ENCODE measurements around the gene FARS2.
A peak's percentile ranks its signal among the peaks of the same experiment; 100 is the strongest.

The FARS2 gene

DNA sequence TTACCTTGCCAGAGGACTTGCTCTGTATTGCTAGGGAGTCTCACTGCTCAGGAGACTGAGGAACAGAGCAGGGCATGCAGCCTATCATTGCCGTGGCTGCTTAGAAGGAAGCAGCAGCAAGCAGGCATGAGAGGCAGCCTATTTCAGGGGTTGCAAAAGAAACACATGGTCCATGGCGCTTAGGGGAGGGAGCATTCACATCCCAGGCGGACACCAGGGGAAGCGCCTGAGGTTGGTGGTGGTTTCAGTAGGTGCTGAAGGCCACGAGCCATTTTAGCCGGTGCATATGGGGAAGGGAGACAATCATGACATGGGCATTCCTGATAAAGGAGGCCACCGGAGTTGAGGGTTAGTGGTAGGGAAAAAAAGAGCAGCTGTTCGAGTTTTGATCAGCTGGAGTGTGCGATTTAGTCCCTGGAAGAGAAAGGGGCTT is 20.9 kb downstream of the FARS2 start:
- no peak for DNase-seq (ENCODE audit: low read depth)
- TF ChIP-seq, protein P1, sequence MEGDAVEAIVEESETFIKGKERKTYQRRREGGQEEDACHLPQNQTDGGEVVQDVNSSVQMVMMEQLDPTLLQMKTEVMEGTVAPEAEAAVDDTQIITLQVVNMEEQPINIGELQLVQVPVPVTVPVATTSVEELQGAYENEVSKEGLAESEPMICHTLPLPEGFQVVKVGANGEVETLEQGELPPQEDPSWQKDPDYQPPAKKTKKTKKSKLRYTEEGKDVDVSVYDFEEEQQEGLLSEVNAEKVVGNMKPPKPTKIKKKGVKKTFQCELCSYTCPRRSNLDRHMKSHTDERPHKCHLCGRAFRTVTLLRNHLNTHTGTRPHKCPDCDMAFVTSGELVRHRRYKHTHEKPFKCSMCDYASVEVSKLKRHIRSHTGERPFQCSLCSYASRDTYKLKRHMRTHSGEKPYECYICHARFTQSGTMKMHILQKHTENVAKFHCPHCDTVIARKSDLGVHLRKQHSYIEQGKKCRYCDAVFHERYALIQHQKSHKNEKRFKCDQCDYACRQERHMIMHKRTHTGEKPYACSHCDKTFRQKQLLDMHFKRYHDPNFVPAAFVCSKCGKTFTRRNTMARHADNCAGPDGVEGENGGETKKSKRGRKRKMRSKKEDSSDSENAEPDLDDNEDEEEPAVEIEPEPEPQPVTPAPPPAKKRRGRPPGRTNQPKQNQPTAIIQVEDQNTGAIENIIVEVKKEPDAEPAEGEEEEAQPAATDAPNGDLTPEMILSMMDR (IDR thresholded peaks at IDR 0.05; ENCODE audit: low read length, missing control alignments) = no peak
- H3K4me3 ChIP-seq (replicated peaks; ENCODE audit: low read depth, low read length) = no peak overlapping the region

DNA sequence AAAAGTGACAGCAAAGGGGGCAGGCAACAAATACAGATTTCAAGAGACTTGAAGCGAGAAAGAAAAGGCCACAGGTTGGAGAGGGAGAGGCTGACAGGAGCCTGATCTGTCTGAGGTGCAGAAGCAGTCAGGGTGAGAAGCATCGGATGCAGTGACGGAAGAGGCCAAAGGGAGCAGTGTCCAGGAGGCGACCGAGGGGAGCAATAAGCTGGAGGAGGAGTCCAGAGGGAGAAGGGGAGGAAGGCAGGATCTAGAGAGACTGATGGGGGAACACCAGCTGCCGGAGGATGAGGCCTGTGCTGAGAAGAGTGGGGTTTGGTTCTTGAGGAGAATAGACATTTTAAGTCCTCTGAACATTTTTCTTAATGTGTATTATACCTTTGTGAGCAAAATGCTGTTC is 23.8 kb downstream of the FARS2 start:
- no peak for DNase-seq (ENCODE audit: low read depth)
- TF ChIP-seq, protein P1 (IDR thresholded peaks at IDR 0.05; ENCODE audit: low read length, missing control alignments) = no peak
- no peak overlapping the region for H3K4me3 ChIP-seq (replicated peaks; ENCODE audit: low read depth, low read length)

DNA sequence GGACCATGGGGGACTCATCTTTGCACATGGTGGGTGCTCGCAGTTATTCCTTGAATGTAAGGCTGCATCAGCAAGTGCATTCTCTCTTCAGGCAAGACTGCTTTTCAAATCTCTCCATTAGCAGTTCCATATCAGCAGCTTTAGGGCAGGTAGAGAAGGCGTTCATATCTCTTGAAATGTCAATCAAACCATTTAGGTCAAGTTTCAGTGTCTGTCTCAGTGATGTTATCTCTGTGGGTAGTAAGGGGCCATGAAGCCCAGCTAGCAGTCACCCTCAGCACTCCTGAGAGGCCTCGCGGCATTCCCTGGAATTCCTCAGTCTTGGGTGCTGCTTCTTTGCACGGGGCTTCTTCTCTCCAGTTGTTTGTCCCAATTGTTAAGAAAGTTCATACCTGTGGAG is 24.2 kb downstream of the FARS2 start:
- DNase-seq (ENCODE audit: low read depth) = no peak
- H3K4me3 ChIP-seq (replicated peaks; ENCODE audit: low read depth, low read length) = no peak overlapping the region
- TF ChIP-seq, protein P1 (IDR thresholded peaks at IDR 0.05; ENCODE audit: low read length, missing control alignments) = no peak

DNA sequence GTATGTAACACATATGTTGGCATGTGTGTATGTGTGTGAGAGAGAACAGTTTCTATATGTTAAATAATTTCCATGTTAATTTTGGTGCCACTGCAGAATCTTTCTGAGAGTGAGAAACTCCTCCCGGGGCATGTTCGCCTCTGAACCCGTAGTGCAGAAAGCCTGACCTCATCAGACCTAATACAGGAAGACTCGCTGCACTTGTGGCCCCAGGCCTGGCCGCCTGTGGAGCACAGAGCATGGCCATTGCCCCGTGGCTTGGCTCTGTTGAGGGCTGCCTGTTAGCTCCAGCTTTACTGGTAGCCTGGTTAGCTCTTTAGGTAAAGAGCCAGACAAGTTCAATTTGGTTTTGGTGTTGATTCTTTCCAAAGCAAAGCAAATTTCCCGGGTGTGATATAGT is 25.5 kb downstream of the FARS2 start:
- H3K4me3 ChIP-seq (replicated peaks; ENCODE audit: low read depth, low read length) = no peak overlapping the region
- TF ChIP-seq, protein P1 (IDR thresholded peaks at IDR 0.05; ENCODE audit: low read length, missing control alignments) = no peak
- no peak for DNase-seq (ENCODE audit: low read depth)

DNA sequence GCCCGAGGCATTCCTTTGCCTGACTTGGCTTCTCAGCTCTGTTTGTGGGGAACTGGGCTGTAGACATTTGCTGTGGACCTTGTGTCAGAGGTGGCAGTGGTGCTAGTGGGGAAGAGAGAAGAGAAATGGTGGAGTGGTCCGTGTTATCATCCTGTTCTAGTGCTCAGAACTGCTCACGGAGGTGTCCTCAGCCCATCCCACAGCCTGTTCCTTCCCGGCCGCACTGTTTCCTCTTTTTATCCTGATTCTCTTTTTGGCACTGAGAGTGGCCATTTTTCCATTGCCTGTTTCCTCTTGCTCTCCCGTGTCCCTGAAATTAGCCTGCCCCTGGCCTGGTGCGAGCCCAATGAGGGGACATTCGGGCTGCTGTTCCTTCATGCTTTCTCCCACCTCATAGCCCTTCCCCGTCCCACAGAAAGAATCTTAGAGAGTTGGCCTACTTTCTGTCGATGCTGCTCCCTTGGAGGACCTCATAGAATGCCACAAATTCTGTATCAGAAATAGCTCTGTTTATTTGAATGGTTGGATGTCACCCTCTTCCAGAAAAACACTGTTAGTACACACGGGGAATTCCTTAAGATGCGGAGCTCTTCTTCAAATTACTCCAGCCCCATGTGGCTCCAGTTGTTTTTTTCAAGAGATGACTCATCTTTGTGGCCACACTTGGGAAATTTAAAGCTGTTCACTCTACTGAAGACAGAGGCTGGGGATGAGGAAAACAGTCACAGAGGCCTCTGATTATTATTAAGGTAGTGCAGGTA is 26.1 kb downstream of the FARS2 start:
- peak; percentile 69 for DNase-seq (ENCODE audit: low read depth)
- H3K4me3 ChIP-seq (replicated peaks; ENCODE audit: low read depth, low read length) = no peak overlapping the region
- TF ChIP-seq, protein P1 (IDR thresholded peaks at IDR 0.05; ENCODE audit: low read length, missing control alignments) = no peak

DNA sequence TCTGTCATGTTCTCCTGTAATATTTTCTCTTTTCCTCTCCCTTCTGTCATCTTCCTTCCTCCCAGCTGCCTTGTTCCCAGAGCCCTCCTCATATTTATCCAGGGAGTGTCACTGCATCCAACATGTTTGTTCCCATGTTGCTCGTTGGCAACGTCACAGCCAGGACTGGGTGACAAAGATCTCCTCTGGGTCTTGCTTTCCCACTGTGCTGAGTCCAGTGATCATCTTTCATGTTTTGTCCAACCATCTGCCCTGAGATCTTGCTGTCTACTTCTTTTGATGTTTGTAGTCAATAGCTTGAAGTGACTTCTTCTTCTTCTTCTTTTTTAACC is 26.6 kb downstream of the FARS2 start:
- no peak overlapping the region for H3K4me3 ChIP-seq (replicated peaks; ENCODE audit: low read depth, low read length)
- TF ChIP-seq, protein P1 (IDR thresholded peaks at IDR 0.05; ENCODE audit: low read length, missing control alignments) = no peak

DNA sequence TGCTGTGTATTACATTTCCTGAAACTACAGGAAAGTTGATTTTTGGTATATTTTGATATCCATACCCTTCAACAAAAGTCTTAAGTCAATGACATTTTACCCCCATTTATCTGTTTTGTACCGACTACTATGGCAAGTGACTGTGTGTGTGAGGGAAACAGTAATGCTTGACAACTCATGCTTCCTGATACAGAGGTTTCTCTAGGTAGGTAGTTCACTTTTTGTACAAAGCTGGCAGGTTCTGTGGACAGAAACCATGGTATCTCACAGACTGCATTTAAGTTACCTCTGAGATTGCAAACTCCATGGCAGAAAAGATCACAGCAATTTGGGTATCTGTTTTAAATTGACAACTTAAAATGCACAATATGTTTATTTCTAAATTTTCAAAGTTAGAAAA is 28.8 kb downstream of the FARS2 start:
- H3K4me3 ChIP-seq (replicated peaks; ENCODE audit: low read depth, low read length) = no peak overlapping the region
- TF ChIP-seq, protein P1 (IDR thresholded peaks at IDR 0.05; ENCODE audit: low read length, missing control alignments) = no peak
- DNase-seq (ENCODE audit: low read depth) = no peak

More for the DNA sequence above, 26.6 kb downstream of the FARS2 start:
- no peak for DNase-seq (ENCODE audit: low read depth)

All from fibroblast of pulmonary artery (primary cell).